Upper lobe of left lung (tissue), 6 donors: ENCODE measurements around the gene PDGFRB. TPM values are rescaled to one million over a fixed set of nuclear protein-coding genes. Genes with fewer than 3 reads are reported as not detected.

ENCODE experiments used
- ATAC-seq, 2 donors: fragments of 200-7000 bp; cut with Tn5 transposase; one replicate each; pipeline ENCODE4 v1.9.1; 2022; ENCODE audit warnings: mild to moderate bottlenecking in 2 of 2, moderate library complexity in 2 of 2; ENCODE audit not compliant: low FRiP score in 2 of 2
- DNase-seq, 2 donors: peaks; one replicate each; pipeline ENCODE4 v3.0.0-alpha.2; 2019 to 2020
- H3K27ac ChIP-seq, 4 donors: fragments of 200-600 bp; sonication (generic); one replicate each; pipeline ENCODE4 v1.5.1; 2016 to 2019
- H3K27me3 ChIP-seq, 4 donors: fragments of 200-600 bp; sonication (generic); one replicate each; pipeline ENCODE4 v1.5.1; 2017 to 2019
- H3K36me3 ChIP-seq, 4 donors: fragments of 200-600 bp; sonication (generic); one replicate each; pipeline ENCODE4 v1.5.1; 2016 to 2019
- H3K4me1 ChIP-seq, 4 donors: fragments of 200-600 bp; sonication (generic); one replicate each; pipeline ENCODE4 v1.5.1; 2018 to 2019
- H3K4me3 ChIP-seq, 4 donors: fragments of 200-600 bp; sonication (generic); one replicate each; pipeline ENCODE4 v1.5.1; 2017 to 2019; ENCODE audit warnings: mild to moderate bottlenecking in 2 of 4, moderate library complexity in 1 of 4
- H3K9me3 ChIP-seq, 4 donors: fragments of 200-600 bp; sonication (generic); one replicate each; pipeline ENCODE4 v1.5.1; 2018 to 2019
- EP300 ChIP-seq, 4 donors: sonication (generic); formaldehyde crosslinking; IDR thresholded peaks; one replicate each; pipeline ENCODE4 v1.5.1; 2017; ENCODE audit warnings: antibody characterized with exemption in 4 of 4, control low read depth in 2 of 4
- POLR2A ChIP-seq, 4 donors: fragments of 450-650 bp; IDR thresholded peaks; one replicate each; pipeline ENCODE4 v1.5.1; 2016 to 2017; ENCODE audit warnings: antibody characterized with exemption in 4 of 4, mild to moderate bottlenecking in 2 of 4
- POLR2AphosphoS5 ChIP-seq, 2 donors: sonication (generic); formaldehyde crosslinking; IDR thresholded peaks; one replicate each; pipeline ENCODE4 v1.5.1; 2017; ENCODE audit warnings: antibody characterized with exemption in 2 of 2
- WGBS, 2 donors: methylation state at CpG; one replicate each; pipeline ENCODE4 v1.1.5; 2017 to 2018; 5-methylcytosine and 5-hydroxymethylcytosine counted together
- total RNA-seq, 6 donors: library from RNA; depleted of rRNA in 4 of 6; stranded (reverse); fragments of >200 nt in 4 of 6; gene quantifications; one replicate each; pipeline versions ENCODE4 v1.1.0 to v1.2.1, GENCODE V29; 2016 to 2021
- TF ChIP-seq, protein P1 (sequence below), 6 experiments: fragments of 450-650 bp in 4 of 6; fragments of 200-600 bp in 2 of 6; sonication (generic) in 2 of 6; IDR thresholded peaks; one replicate each; pipeline ENCODE4 v1.5.1; 2016 to 2019; ENCODE audit warnings: antibody characterized with exemption in 6 of 6
- donor health status: DM: no; HTN: no; CAD: no; lungs with moderate emphysema.
- donor health status: DM: no; HTN: yes; CAD: no; lungs with severe emphysema.

The PDGFRB gene
- total RNA-seq, 6 donors from 2014 or later, result 26.6 to 155 (median 81.5) TPM

GRCh38 chr5:150183436-150183835 is 27.8 kb upstream of the PDGFRB start:
- ATAC-seq, result no peak

DNA sequence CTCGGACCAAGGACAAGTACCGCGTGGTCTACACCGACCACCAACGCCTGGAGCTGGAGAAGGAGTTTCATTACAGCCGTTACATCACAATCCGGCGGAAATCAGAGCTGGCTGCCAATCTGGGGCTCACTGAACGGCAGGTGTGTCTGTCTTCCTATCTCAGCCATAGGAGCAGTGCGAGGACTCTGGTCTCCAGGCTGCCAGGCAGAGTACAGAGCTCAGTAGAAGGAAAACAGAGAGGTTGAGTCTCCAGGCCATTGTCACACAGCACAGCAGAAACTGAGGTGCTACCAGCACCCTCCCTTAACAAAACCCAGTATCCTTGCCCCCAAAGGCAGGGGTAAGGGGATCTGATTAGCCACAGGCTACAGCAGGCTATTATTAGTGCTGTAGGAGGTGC is 27.1 kb upstream of the PDGFRB start:
- WGBS, 2 donors, result 86 to 93% methylated on average over 10 of the region's 10 CpGs
- H3K27ac ChIP-seq, result no peak overlapping the region
- no peak for ATAC-seq

More at GRCh38 chr5:150183436-150183835, 27.8 kb upstream of the PDGFRB start:
- WGBS, 2 donors, result 94% methylated on average over 8 to 11 of the region's 12 CpGs
- H3K9me3 ChIP-seq, result no peaks in the 10 kb centered on the region
- no peak overlapping the region for H3K4me3 ChIP-seq
- H3K4me1 ChIP-seq, result peaks cover 0 to 4% (median 3%) of the 10 kb centered on the region in 4 donors
- no peaks in the 10 kb centered on the region for H3K27me3 ChIP-seq
- TF ChIP-seq POLR2AphosphoS5 (IDR thresholded peaks at IDR 0.05), result no peak
- TF ChIP-seq, protein P1, sequence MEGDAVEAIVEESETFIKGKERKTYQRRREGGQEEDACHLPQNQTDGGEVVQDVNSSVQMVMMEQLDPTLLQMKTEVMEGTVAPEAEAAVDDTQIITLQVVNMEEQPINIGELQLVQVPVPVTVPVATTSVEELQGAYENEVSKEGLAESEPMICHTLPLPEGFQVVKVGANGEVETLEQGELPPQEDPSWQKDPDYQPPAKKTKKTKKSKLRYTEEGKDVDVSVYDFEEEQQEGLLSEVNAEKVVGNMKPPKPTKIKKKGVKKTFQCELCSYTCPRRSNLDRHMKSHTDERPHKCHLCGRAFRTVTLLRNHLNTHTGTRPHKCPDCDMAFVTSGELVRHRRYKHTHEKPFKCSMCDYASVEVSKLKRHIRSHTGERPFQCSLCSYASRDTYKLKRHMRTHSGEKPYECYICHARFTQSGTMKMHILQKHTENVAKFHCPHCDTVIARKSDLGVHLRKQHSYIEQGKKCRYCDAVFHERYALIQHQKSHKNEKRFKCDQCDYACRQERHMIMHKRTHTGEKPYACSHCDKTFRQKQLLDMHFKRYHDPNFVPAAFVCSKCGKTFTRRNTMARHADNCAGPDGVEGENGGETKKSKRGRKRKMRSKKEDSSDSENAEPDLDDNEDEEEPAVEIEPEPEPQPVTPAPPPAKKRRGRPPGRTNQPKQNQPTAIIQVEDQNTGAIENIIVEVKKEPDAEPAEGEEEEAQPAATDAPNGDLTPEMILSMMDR (IDR thresholded peaks at IDR 0.05), result no peak
- no peak for TF ChIP-seq EP300 (IDR thresholded peaks at IDR 0.05)
- DNase-seq, result peak in 1 of 2 donors; percentile 66
- H3K27ac ChIP-seq, result no peak overlapping the region
- no peaks in the 10 kb centered on the region for H3K36me3 ChIP-seq

DNA sequence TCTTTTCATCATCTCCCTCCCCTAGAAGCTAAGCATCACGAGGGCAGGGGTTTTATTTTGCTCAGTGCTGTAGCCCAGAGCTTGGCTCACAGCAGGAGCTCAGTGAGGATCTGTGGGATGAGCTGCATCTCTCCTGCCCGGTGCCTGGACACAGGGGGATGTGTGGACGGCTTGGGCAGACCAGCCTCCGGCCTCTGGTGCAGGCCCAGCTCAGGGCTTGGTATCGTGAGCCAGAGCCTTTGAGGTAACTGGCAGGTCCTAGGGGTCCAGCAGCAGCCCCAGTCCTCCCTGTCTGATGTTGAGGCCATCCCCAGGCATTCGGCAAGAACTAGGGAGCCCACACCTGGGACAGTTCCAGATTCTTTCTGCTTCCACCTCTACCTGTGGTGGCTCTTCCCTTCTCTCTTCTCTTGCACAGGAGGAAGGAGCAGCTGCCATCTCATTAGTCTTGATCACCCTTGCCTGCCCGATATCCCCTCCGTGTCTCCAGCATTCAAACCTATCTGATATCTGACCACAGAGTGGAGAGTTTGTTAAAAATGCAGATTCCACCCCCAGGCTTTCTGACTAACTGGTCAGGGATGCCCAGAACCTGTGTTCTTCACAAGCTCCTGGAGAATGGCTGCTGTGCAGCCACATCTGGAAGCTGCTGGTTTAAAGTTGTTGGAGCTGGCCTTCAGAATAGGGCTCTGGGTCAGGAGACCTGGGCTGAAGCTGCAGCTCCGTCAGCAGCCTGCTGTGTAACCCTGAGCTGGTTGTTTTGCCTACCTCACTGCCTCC is 26.3 kb upstream of the PDGFRB start:
- Histone ChIP-seq H3K4me1 (peaks cover 0 to 4% (median 3%) of the 10 kb centered on the region in 4 donors), H3K27ac (peak overlapping the region in 1 of 4 donors; percentile 61), H3K27me3 (no peaks in the 10 kb centered on the region), H3K9me3 (no peaks in the 10 kb centered on the region), H3K36me3 (no peaks in the 10 kb centered on the region), H3K4me3 (no peak overlapping the region)
- 85 to 89% methylated on average over 9 of the region's 9 CpGs for WGBS, 2 donors
- ATAC-seq (no peak), DNase-seq (peak in 1 of 2 donors; percentile 35)
- no peak for TF ChIP-seq POLR2AphosphoS5 (IDR thresholded peaks at IDR 0.05)
- TF ChIP-seq POLR2A (IDR thresholded peaks at IDR 0.05), result no peak
- TF ChIP-seq, protein P1 (IDR thresholded peaks at IDR 0.05), result no peak
- TF ChIP-seq EP300 (IDR thresholded peaks at IDR 0.05), result no peak

More for the DNA sequence above, 27.1 kb upstream of the PDGFRB start:
- H3K9me3 ChIP-seq, result no peaks in the 10 kb centered on the region
- H3K4me3 ChIP-seq, result no peak overlapping the region
- H3K27me3 ChIP-seq, result no peaks in the 10 kb centered on the region
- DNase-seq, result no peak
- H3K4me1 ChIP-seq, result peaks cover 0 to 4% (median 3%) of the 10 kb centered on the region in 4 donors
- TF ChIP-seq POLR2A (IDR thresholded peaks at IDR 0.05) (no peak), POLR2AphosphoS5 (IDR thresholded peaks at IDR 0.05) (no peak), EP300 (IDR thresholded peaks at IDR 0.05) (no peak)
- TF ChIP-seq, protein P1 (IDR thresholded peaks at IDR 0.05), result no peak
- H3K36me3 ChIP-seq, result no peaks in the 10 kb centered on the region

DNA sequence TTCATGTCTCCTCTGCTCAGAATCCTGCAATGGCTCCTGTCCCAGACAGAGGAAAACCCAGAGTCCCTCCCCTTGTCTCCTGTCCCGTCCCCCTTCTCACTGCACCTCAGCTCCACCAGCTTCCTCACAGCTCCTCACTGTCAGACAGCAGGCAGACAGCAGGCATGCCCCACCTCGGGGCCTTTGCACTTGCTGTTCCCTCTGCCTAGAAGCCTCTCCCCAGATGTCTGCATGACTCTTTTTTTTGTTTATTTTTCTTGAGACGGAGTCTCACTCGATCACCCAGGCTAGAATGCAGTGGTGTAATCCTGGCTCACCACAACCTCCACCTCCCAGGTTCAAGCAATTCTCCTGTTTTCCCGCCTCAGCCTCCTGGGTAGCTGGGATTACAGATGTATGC is 25.4 kb upstream of the PDGFRB start:
- DNase-seq, result no peak
- no peaks in the 10 kb centered on the region for H3K36me3 ChIP-seq
- WGBS, 2 donors, result 62 to 64% methylated on average over 5 of the region's 5 CpGs
- H3K4me1 ChIP-seq, result peaks cover 0 to 4% (median 3%) of the 10 kb centered on the region in 4 donors
- peak in 1 of 2 donors; percentile 63 for ATAC-seq
- H3K27ac ChIP-seq, result peak overlapping the region; percentile 53 to 61 (median 56)
- TF ChIP-seq EP300 (IDR thresholded peaks at IDR 0.05) (no peak), POLR2A (IDR thresholded peaks at IDR 0.05) (no peak), POLR2AphosphoS5 (IDR thresholded peaks at IDR 0.05) (no peak)
- TF ChIP-seq, protein P1 (IDR thresholded peaks at IDR 0.05), result no peak
- H3K9me3 ChIP-seq, result no peaks in the 10 kb centered on the region
- H3K4me3 ChIP-seq, result no peak overlapping the region
- no peaks in the 10 kb centered on the region for H3K27me3 ChIP-seq
